ENCODE results near the gene C4orf17. TPM values are rescaled to one million over a fixed set of nuclear protein-coding genes. Genes with fewer than 3 reads are reported as not detected.
A peak's percentile ranks its signal among the peaks of the same experiment; 100 is the strongest.

C4orf17 gene
- polyA plus RNA-seq, 1 of the 3 experiments (the other 2 are of a cell fraction): not detected

DNA sequence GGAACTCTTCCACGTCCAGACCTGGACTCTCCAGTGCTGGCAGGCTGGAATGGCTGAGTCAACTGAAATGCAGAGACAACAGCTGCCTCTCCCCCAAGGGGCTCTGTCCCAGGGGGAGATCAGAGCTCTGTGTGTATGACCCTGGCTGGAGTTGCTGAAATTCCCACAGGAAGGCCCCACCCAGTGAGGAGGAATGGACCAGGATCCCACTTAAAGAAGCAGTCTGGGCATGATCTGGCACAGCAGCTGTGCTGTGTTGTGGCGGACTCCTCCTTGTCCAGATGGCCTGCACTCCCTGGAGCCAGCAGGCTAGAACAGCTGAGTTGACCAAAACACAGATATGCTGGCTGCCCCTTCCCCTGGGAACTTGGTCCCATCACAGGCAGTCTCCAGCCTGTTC lies 25.4 kb downstream of the C4orf17 start:
- Histone ChIP-seq H3K4me3 (ENCODE audit: low read depth in 2 of 2, low read length in 1 of 2) (no peak overlapping the region), H3K36me3 (replicated peaks in 1 of 2; ENCODE audit: control insufficient read depth in 1 of 2, insufficient read depth in 2 of 2, low read length in 1 of 2) (no peaks in the 10 kb centered on the region), H3K9ac (no peak overlapping the region), H2AFZ (ENCODE audit: low read depth) (no peak overlapping the region), H3F3A (replicated peaks; ENCODE audit: insufficient read depth) (no peaks in the 10 kb centered on the region), H3K9me2 (no peaks in the 10 kb centered on the region), H3K27me3 (ENCODE audit: insufficient read depth) (no peaks in the 10 kb centered on the region), H3K27ac (ENCODE audit: low read depth in 2 of 2, low read length in 1 of 2) (no peak overlapping the region; a peak in 1 of 4 replicates), H3K4me2 (no peak overlapping the region), H4K20me1 (ENCODE audit: insufficient read depth) (no peaks in the 10 kb centered on the region), H3K4me1 (ENCODE audit: control insufficient read depth in 1 of 2, insufficient read depth in 2 of 2, low read depth in 1 of 2, low read length in 1 of 2) (peaks cover 0 to 9% of the 10 kb centered on the region in 2 experiments; a peak in 1 of 4 replicates), H3K9me3 (no peaks in the 10 kb centered on the region), H3K79me2 (ENCODE audit: insufficient read depth) (no peaks in the 10 kb centered on the region)
- CTCF ChIA-PET: interaction anchor here (1.5 kb wide), 1 partner anchor 11 kb away, joined by 3 read pairs; no protein-coding TSS in a partner anchor
- WGBS (ENCODE audit: low lambda C conversion rate): 0% methylated on average over 1 of the region's 2 CpGs
- POLR2A ChIA-PET: no interaction called here
- peak; percentile 24 for DNase-seq
- TF ChIP-seq RCOR1 (IDR thresholded peaks at IDR 0.05; ENCODE audit: low read length) (no peak), ELF1 (IDR thresholded peaks at IDR 0.05) (no peak), EZH2phosphoT487 (IDR thresholded peaks at IDR 0.05; ENCODE audit: borderline replicate concordance, low read depth) (no peak), FOXJ3 (CRISPR knock-in tag; IDR thresholded peaks at IDR 0.05) (no peak), YY1 (IDR thresholded peaks at IDR 0.05; ENCODE audit: low read depth) (no peak), CHD2 (IDR thresholded peaks at IDR 0.05; ENCODE audit: low read length, partially characterized antibody) (no peak), POLR2AphosphoS5 (IDR thresholded peaks at IDR 0.05; ENCODE audit: low read depth, low read length) (no peak), RFX5 (IDR thresholded peaks at IDR 0.05; ENCODE audit: low read length) (no peak), MXI1 (IDR thresholded peaks at IDR 0.05; ENCODE audit: low read depth, low read length) (no peak), REST (IDR thresholded peaks at IDR 0.05; ENCODE audit: low read depth, low read length) (no peak), SMC3 (IDR thresholded peaks at IDR 0.05; ENCODE audit: low read depth, low read length) (no peak), IRF3 (IDR thresholded peaks at IDR 0.05; ENCODE audit: low read depth, low read length) (no peak), SIN3A (IDR thresholded peaks at IDR 0.05; ENCODE audit: borderline replicate concordance, low read depth, low read length) (no peak), MAX (IDR thresholded peaks at IDR 0.05; ENCODE audit: low read depth) (no peak)
- TF ChIP-seq, protein P1, sequence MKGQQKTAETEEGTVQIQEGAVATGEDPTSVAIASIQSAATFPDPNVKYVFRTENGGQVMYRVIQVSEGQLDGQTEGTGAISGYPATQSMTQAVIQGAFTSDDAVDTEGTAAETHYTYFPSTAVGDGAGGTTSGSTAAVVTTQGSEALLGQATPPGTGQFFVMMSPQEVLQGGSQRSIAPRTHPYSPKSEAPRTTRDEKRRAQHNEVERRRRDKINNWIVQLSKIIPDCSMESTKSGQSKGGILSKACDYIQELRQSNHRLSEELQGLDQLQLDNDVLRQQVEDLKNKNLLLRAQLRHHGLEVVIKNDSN (IDR thresholded peaks at IDR 0.05; ENCODE audit: borderline replicate concordance, low read depth): no peak
- TF ChIP-seq, protein P2, sequence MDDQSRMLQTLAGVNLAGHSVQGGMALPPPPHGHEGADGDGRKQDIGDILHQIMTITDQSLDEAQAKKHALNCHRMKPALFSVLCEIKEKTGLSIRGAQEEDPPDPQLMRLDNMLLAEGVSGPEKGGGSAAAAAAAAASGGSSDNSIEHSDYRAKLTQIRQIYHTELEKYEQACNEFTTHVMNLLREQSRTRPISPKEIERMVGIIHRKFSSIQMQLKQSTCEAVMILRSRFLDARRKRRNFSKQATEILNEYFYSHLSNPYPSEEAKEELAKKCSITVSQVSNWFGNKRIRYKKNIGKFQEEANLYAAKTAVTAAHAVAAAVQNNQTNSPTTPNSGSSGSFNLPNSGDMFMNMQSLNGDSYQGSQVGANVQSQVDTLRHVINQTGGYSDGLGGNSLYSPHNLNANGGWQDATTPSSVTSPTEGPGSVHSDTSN (IDR thresholded peaks at IDR 0.05): no peak
- TF ChIP-seq, protein P3, sequence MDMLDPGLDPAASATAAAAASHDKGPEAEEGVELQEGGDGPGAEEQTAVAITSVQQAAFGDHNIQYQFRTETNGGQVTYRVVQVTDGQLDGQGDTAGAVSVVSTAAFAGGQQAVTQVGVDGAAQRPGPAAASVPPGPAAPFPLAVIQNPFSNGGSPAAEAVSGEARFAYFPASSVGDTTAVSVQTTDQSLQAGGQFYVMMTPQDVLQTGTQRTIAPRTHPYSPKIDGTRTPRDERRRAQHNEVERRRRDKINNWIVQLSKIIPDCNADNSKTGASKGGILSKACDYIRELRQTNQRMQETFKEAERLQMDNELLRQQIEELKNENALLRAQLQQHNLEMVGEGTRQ (IDR thresholded peaks at IDR 0.05; ENCODE audit: borderline replicate concordance, low read depth, low read length): no peak

Measured in SK-N-SH (cell line).